HCT116 (cell line): ENCODE data around the gene DKK2. TPM values are rescaled to one million over a fixed set of nuclear protein-coding genes. Genes with fewer than 3 reads are reported as not detected.

ENCODE experiments used
- ATAC-seq: fragments of 200-7000 bp; cut with Tn5 transposase; 2 replicates; pipeline ENCODE4 v1.9.1; 2020; ENCODE audit warnings: mild to moderate bottlenecking, moderate library complexity
- Bru-seq: library from RNA; stranded (reverse); fragments of 400-500 nt; gene quantifications from one replicate; lab custom pipeline; 2021; lab: Mats Ljungman, UMichigan
- BruChase-seq, 2 experiments: library from RNA; stranded (reverse); fragments of 400-500 nt; gene quantifications; one replicate each; lab custom pipeline; 2021; lab: Mats Ljungman, UMichigan
- BruUV-seq: library from RNA; stranded (reverse); fragments of 400-500 nt; replicated peaks from 2 replicates; lab custom pipeline; 2021; lab: Mats Ljungman, UMichigan
- CTCF ChIA-PET: fragments of 300-600 bp; sonication (Branson Sonifier 250); formaldehyde crosslinking; loops from one replicate; lab custom pipeline; 2021; ENCODE audit warnings: antibody characterized with exemption; lab: Charles Lee
- POLR2A ChIA-PET: fragments of 300-600, 350-600 bp; sonication (Branson Sonifier 250); formaldehyde crosslinking; loops from one replicate; lab custom pipeline; 2021; ENCODE audit warnings: antibody characterized with exemption; lab: Charles Lee
- RAD21 ChIA-PET, 2 experiments: fragments of 300-600 bp; sonication (Branson Sonifier 250); formaldehyde crosslinking; loops; one replicate each; lab custom pipeline; 2023; ENCODE audit warnings: low total read pairs in 2 of 2; ENCODE audit not compliant: uncharacterized antibody in 2 of 2, unreplicated experiment in 2 of 2, low non-redundant PET in 1 of 2; lab: Charles Lee
- DNase-seq: peaks from one replicate; pipeline ENCODE4 v3.0.0-alpha.2; 2010; ENCODE audit warnings: low read depth, low spot score
- H2AFZ ChIP-seq: fragments of 200-600 bp; shearing (Covaris generic), sonication (generic); 2 replicates; pipeline ENCODE4 v1.6.1; 2017; ENCODE audit warnings: low read depth, mixed run types, mixed read lengths, antibody characterized with exemption, low read length; ENCODE audit not compliant: poor library complexity, severe bottlenecking
- H3K27ac ChIP-seq: 2 replicates; pipeline ENCODE4 v1.5.1; 2012; ENCODE audit warnings: low read depth, low read length
- H3K27me3 ChIP-seq: fragments of 200-600 bp; sonication (generic); 2 replicates; pipeline ENCODE4 v1.6.1; 2016; ENCODE audit warnings: mixed run types, low read length, mixed read lengths; ENCODE audit not compliant: insufficient read depth
- H3K36me3 ChIP-seq, 2 experiments: fragments of 200-500 bp in 1 of 2; fragments of 200-600 bp in 1 of 2; sonication (Bioruptor generic) in 1 of 2; sonication (generic) in 1 of 2; 2 replicates each; pipeline versions ENCODE4 v1.5.1 to v1.6.1; 2014 to 2016; ENCODE audit warnings: low read length in 2 of 2, inconsistent platforms in 1 of 2, mixed read lengths in 1 of 2, mixed run types in 1 of 2; ENCODE audit not compliant: insufficient read depth in 2 of 2, control insufficient read depth in 1 of 2
- H3K4me1 ChIP-seq, 2 experiments: fragments of 200-600 bp in 1 of 2; sonication (generic) in 1 of 2; 2 replicates each; pipeline versions ENCODE4 v1.5.1 to v1.6.1; 2012 to 2017; ENCODE audit warnings: low read length in 2 of 2, inconsistent platforms in 1 of 2, mild to moderate bottlenecking in 1 of 2, mixed read lengths in 1 of 2, mixed run types in 1 of 2, moderate library complexity in 1 of 2; ENCODE audit not compliant: insufficient read depth in 2 of 2, control insufficient read depth in 1 of 2
- H3K4me2 ChIP-seq: fragments of 200-600 bp; sonication (generic); 2 replicates; pipeline ENCODE4 v1.6.1; 2017; ENCODE audit warnings: mixed run types, low read length, mixed read lengths
- H3K4me3 ChIP-seq, 2 experiments: fragments of 200-600 bp in 1 of 2; sonication (generic) in 1 of 2; replicated peaks in 1 of 2; 2 replicates each; pipeline ENCODE4 v1.5.1; 2011 to 2016; ENCODE audit warnings: low read length in 2 of 2, control low read depth in 1 of 2, low read depth in 1 of 2, mild to moderate bottlenecking in 1 of 2, mixed read lengths in 1 of 2, mixed run types in 1 of 2
- H3K79me2 ChIP-seq: fragments of 200-600 bp; sonication (generic); 2 replicates; pipeline ENCODE4 v1.6.1; 2017; ENCODE audit warnings: mild to moderate bottlenecking, mixed run types, low read length, moderate library complexity, mixed read lengths; ENCODE audit not compliant: insufficient read depth
- H3K9ac ChIP-seq: fragments of 200-600 bp; sonication (generic); 2 replicates; pipeline ENCODE4 v1.6.1; 2016; ENCODE audit warnings: low read length, mixed read lengths
- H3K9me2 ChIP-seq: fragments of 200-600 bp; sonication (generic), shearing (Covaris generic); 2 replicates; pipeline ENCODE4 v1.6.1; 2017; ENCODE audit warnings: mixed run types, mild to moderate bottlenecking, moderate library complexity; ENCODE audit not compliant: insufficient read depth
- H3K9me3 ChIP-seq, 2 experiments: fragments of 200-500 bp in 1 of 2; fragments of 200-600 bp in 1 of 2; sonication (Bioruptor generic) in 1 of 2; sonication (generic) in 1 of 2; 2 replicates each; pipeline ENCODE4 v1.6.1; 2014 to 2017; ENCODE audit warnings: low read length in 2 of 2, mixed read lengths in 2 of 2, inconsistent platforms in 1 of 2, low read depth in 1 of 2, mild to moderate bottlenecking in 1 of 2, mixed run types in 1 of 2, moderate library complexity in 1 of 2; ENCODE audit not compliant: control insufficient read depth in 1 of 2, insufficient read depth in 1 of 2
- H4K20me1 ChIP-seq: fragments of 200-600 bp; sonication (generic), shearing (Covaris generic); 2 replicates; pipeline ENCODE4 v1.6.1; 2017; ENCODE audit warnings: mixed run types, mild to moderate bottlenecking, moderate library complexity; ENCODE audit not compliant: insufficient read depth
- CEBPB ChIP-seq: IDR thresholded peaks from 2 replicates; pipeline ENCODE4 v1.6.1; 2012; ENCODE audit warnings: low read depth
- ELF1 ChIP-seq: IDR thresholded peaks from 2 replicates; pipeline ENCODE4 v1.6.1; 2012; ENCODE audit warnings: low read depth, borderline replicate concordance
- EZH2phosphoT487 ChIP-seq: fragments of 200-600 bp; IDR thresholded peaks from 2 replicates; pipeline ENCODE4 v1.6.1; 2018; ENCODE audit warnings: antibody characterized with exemption, borderline replicate concordance
- MAX ChIP-seq: IDR thresholded peaks from 2 replicates; pipeline ENCODE4 v1.6.1; 2012
- RAD21 ChIP-seq: IDR thresholded peaks from 2 replicates; pipeline ENCODE4 v1.6.1; 2012; ENCODE audit warnings: low read depth, mild to moderate bottlenecking
- REST ChIP-seq: IDR thresholded peaks from 2 replicates; pipeline ENCODE4 v1.6.1; 2012; ENCODE audit warnings: low read depth
- SRF ChIP-seq: IDR thresholded peaks from 2 replicates; pipeline ENCODE4 v1.6.1; 2012; ENCODE audit warnings: low read depth
- TCF7L2 ChIP-seq: IDR thresholded peaks from 2 replicates; pipeline ENCODE4 v1.7.0; 2011; ENCODE audit warnings: borderline replicate concordance, inconsistent platforms; ENCODE audit not compliant: insufficient read depth, insufficient read length; ENCODE audit errors: extremely low read depth
- ZFX ChIP-seq: fragments of 450-650 bp; IDR thresholded peaks from 2 replicates; pipeline ENCODE4 v1.6.1; 2017
- ZNF274 ChIP-seq: fragments of 200-500 bp; sonication (Bioruptor generic); IDR thresholded peaks from 2 replicates; pipeline ENCODE4 v1.6.1; 2014; ENCODE audit warnings: mild to moderate bottlenecking, low read depth, low read length, inconsistent platforms
- intact Hi-C: fragments of 100-400 bp; cut with micrococcal nuclease; formaldehyde crosslinking; loops from 2 replicates; pipeline ENCODE4 v1.10.0; 2022
- long read RNA-seq: library from polyadenylated mRNA; unstranded; transcript quantifications from one replicate; pipeline ENCODE4 v2.0.0, GENCODE V29; 2021; ENCODE audit not compliant: unreplicated experiment
- polyA plus RNA-seq: library from polyadenylated mRNA; unstranded; fragments of >200 nt; gene quantifications from 2 replicates; pipeline ENCODE4 v1.2.1, GENCODE V29; 2012; ENCODE audit warnings: missing spikeins
- total RNA-seq: library from RNA; stranded (reverse); gene quantifications from one replicate; pipeline ENCODE4 v1.2.1, GENCODE V29; 2021; ENCODE audit not compliant: unreplicated experiment
- TF ChIP-seq, protein P1 (sequence below), 3 experiments: fragments of 200-600 bp in 1 of 3; sonication (generic) in 1 of 3; IDR thresholded peaks in 2 of 3; conservative IDR thresholded peaks in 1 of 3; 2 replicates each; pipeline ENCODE4 v1.5.1; 2012 to 2017; ENCODE audit warnings: low read depth in 2 of 3, low read length in 2 of 3, antibody characterized with exemption in 1 of 3, borderline replicate concordance in 1 of 3, control low read depth in 1 of 3, mild to moderate bottlenecking in 1 of 3, mixed read lengths in 1 of 3, mixed run types in 1 of 3, moderate library complexity in 1 of 3; ENCODE audit not compliant: insufficient read depth in 1 of 3

The DKK2 gene, protein sequence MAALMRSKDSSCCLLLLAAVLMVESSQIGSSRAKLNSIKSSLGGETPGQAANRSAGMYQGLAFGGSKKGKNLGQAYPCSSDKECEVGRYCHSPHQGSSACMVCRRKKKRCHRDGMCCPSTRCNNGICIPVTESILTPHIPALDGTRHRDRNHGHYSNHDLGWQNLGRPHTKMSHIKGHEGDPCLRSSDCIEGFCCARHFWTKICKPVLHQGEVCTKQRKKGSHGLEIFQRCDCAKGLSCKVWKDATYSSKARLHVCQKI
- total RNA-seq (not detected), Bru-seq, nascent RNA (percentile 7 among the genes with signal in this experiment), BruChase-seq, experiment 1, labeled RNA remaining after a 6-hour chase (percentile 6 among the genes with signal in this experiment), BruChase-seq, experiment 2, labeled RNA remaining after a 2-hour chase (percentile 10 among the genes with signal in this experiment)
- not detected in 2 replicates for polyA plus RNA-seq
- long read RNA-seq, result 0 reads

DNA sequence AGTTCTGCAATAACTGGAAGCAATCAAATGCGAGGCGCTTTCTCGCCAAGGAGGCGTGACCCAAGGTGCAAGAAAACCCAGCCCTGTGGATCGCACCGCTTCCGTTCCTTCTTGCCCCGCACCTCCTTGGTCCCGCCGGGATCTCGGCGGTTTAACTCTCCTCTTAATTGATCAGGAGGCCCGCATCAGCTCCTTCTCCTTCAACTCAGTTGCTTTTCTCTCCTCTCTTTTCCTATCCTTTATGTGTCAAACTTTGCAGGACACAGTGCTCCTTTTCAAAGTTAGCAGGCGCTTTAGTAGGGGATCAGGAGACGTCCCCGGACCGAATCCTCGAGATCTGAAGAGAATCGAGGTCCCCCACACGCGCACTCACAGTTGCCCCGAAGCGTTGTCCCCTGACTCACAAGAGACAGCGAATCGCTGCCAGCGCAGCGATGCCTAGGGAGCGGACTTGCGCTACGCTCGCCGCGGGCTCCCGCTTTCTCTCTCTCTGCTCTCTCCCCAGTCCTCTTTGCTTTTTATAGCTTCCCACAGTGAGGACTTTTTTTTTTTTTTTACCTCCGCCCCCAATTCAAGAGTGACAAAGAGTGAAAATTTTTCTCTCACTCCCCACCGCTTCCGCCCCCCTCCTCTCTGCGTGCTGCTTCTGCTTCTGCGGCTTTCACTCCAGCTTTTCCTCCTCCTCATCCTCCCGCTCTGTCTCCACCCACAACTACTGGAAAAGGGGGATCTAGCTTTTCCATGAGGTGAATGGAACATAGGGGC is at the start of gene DKK2:
TSS of gene DKK2 (minus strand) at position 495 of the 765 bp plus-strand sequence. CDS start 722 bp downstream, outside the sequence.
- Histone ChIP-seq H2AFZ (no peak within 1 kb of the TSS), H3K4me2 (no peak within 1 kb of the TSS)
- POLR2A ChIA-PET, result no interaction called here

GRCh38 chr4:107077192-107077591 is 41.1 kb upstream of the DKK2 start:
- no peaks in the 10 kb centered on the region for H3K9me2 ChIP-seq
- CTCF ChIA-PET, result no interaction called here
- RAD21 ChIA-PET, result no interaction called here
- H3K4me2 ChIP-seq, result no peak overlapping the region
- BruUV-seq, result no TSS peak
- H3K9ac ChIP-seq, result no peak overlapping the region
- H3K27ac ChIP-seq, result no peak overlapping the region
- no peaks in the 10 kb centered on the region for H3K9me3 ChIP-seq
- no peaks in the 10 kb centered on the region for H3K79me2 ChIP-seq
- POLR2A ChIA-PET, result interaction anchor here (0.6 kb wide), 1 partner anchor 34 kb away, joined by 3 read pairs; no protein-coding TSS in a partner anchor
- no peaks in the 10 kb centered on the region for H3K36me3 ChIP-seq
- intact Hi-C loops, result no loop called here
- H3K27me3 ChIP-seq, result no peaks in the 10 kb centered on the region
- no peak overlapping the region for H2AFZ ChIP-seq
- ATAC-seq (no peak), DNase-seq (no peak)
- H3K4me1 ChIP-seq, result no peaks in the 10 kb centered on the region
- no peaks in the 10 kb centered on the region for H4K20me1 ChIP-seq
- H3K4me3 ChIP-seq, result no peak overlapping the region
- TF ChIP-seq ZNF274 (no peak), REST (no peak), CEBPB (no peak), ELF1 (no peak), SRF (no peak), EZH2phosphoT487 (no peak), TCF7L2 (no peak), MAX (no peak), RAD21 (no peak)
- TF ChIP-seq, protein P1, sequence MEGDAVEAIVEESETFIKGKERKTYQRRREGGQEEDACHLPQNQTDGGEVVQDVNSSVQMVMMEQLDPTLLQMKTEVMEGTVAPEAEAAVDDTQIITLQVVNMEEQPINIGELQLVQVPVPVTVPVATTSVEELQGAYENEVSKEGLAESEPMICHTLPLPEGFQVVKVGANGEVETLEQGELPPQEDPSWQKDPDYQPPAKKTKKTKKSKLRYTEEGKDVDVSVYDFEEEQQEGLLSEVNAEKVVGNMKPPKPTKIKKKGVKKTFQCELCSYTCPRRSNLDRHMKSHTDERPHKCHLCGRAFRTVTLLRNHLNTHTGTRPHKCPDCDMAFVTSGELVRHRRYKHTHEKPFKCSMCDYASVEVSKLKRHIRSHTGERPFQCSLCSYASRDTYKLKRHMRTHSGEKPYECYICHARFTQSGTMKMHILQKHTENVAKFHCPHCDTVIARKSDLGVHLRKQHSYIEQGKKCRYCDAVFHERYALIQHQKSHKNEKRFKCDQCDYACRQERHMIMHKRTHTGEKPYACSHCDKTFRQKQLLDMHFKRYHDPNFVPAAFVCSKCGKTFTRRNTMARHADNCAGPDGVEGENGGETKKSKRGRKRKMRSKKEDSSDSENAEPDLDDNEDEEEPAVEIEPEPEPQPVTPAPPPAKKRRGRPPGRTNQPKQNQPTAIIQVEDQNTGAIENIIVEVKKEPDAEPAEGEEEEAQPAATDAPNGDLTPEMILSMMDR (IDR thresholded peaks at IDR 0.05 in 2 of 3, conservative IDR thresholded peaks at IDR 0.05 in 1 of 3; ENCODE audit: borderline replicate concordance in 1 of 3, insufficient read depth in 1 of 3, low read depth in 2 of 3, low read length in 2 of 3), result no peak

More for the DNA sequence above, at the start of gene DKK2:
- no peak within 1 kb of the TSS for H3K9ac ChIP-seq
- no peaks in the 10 kb centered on the region for H3K9me2 ChIP-seq
- ChIA-PET RAD21 (no interaction called here), CTCF (no interaction called here)
- H3K27ac ChIP-seq, result no peak within 1 kb of the TSS
- intact Hi-C loops, result no loop called here
- no peaks in the 10 kb centered on the region for H3K4me1 ChIP-seq
- no peaks in the 10 kb centered on the region for H3K9me3 ChIP-seq
- no peaks in the 10 kb centered on the region for H3K36me3 ChIP-seq
- BruUV-seq, result no TSS peak
- no peaks in the 10 kb centered on the region for H4K20me1 ChIP-seq
- no peak for TF ChIP-seq TCF7L2
- no peak for TF ChIP-seq ZFX
- no peak for DNase-seq
- ATAC-seq, result no peak
- no peak within 1 kb of the TSS for H3K4me3 ChIP-seq
- H3K27me3 ChIP-seq, result no peaks in the 10 kb centered on the region
- no peaks in the 10 kb centered on the region for H3K79me2 ChIP-seq
